CD4-positive, alpha-beta T cell (primary cell): ENCODE measurements around the gene ACOT8. TPM values are rescaled to one million over a fixed set of nuclear protein-coding genes. Genes with fewer than 3 reads are reported as not detected.
A peak's percentile ranks its signal among the peaks of the same experiment; 100 is the strongest.

Experiments
- ATAC-seq: fragments of 200-7000 bp; cut with Tn5 transposase; one replicate; pipeline ENCODE4 v1.10.0; 2022; ENCODE audit warnings: mild to moderate bottlenecking; ENCODE audit not compliant: poor library complexity
- CTCF ChIA-PET: fragments of 350-600 bp; sonication (Branson Sonifier 250); formaldehyde crosslinking; loops from one replicate; lab custom pipeline; 2021; ENCODE audit warnings: antibody characterized with exemption, inconsistent platforms; lab: Charles Lee
- POLR2A ChIA-PET: fragments of 350-600 bp; sonication (Branson Sonifier 250); formaldehyde crosslinking; loops from one replicate; lab custom pipeline; 2021; ENCODE audit warnings: antibody characterized with exemption, inconsistent platforms; lab: Charles Lee
- DNase-seq, 14 experiments: peaks; one replicate each; pipeline ENCODE4 v3.0.0-alpha.2; 2013 to 2020; ENCODE audit warnings: mixed read lengths in 2 of 14
- H3K27ac ChIP-seq, 2 donors: one replicate each; pipeline versions ENCODE4 v1.5.1 to v1.7.0; 2013; ENCODE audit warnings: low read length in 2 of 2, low read depth in 1 of 2, mild to moderate bottlenecking in 1 of 2
- H3K27me3 ChIP-seq, 2 experiments: 1 replicate in 1 of 2; 2 replicates in 1 of 2; pipeline versions ENCODE4 v1.6.1 to v1.7.0; 2013; ENCODE audit warnings: low read length in 2 of 2, control low read depth in 1 of 2, mild to moderate bottlenecking in 1 of 2, moderate library complexity in 1 of 2; ENCODE audit not compliant: insufficient read depth in 2 of 2, control insufficient read depth in 1 of 2
- H3K36me3 ChIP-seq: one replicate; pipeline ENCODE4 v1.6.1; 2013; ENCODE audit warnings: low read length, control low read depth; ENCODE audit not compliant: insufficient read depth
- H3K4me1 ChIP-seq: one replicate; pipeline ENCODE4 v1.6.1; 2013; ENCODE audit warnings: low read length, control low read depth; ENCODE audit not compliant: insufficient read depth
- H3K4me3 ChIP-seq: one replicate; pipeline ENCODE4 v1.5.1; 2013; ENCODE audit warnings: mild to moderate bottlenecking, low read length, moderate library complexity
- H3K9me3 ChIP-seq, 2 experiments: 1 replicate in 1 of 2; 2 replicates in 1 of 2; pipeline versions ENCODE4 v1.6.1 to v1.7.0; 2013; ENCODE audit warnings: low read length in 2 of 2, mild to moderate bottlenecking in 2 of 2, control low read depth in 1 of 2, moderate library complexity in 1 of 2; ENCODE audit not compliant: control insufficient read depth in 1 of 2, insufficient read depth in 1 of 2
- H3K27ac Mint-ChIP-seq: one replicate; pipeline ENCODE4 v1.8.0; 2020; ENCODE audit warnings: mixed read lengths
- H3K27me3 Mint-ChIP-seq: one replicate; pipeline ENCODE4 v1.8.0; 2021; ENCODE audit warnings: mixed read lengths
- H3K36me3 Mint-ChIP-seq: one replicate; pipeline ENCODE4 v1.8.0; 2021; ENCODE audit warnings: low read depth, mixed read lengths
- H3K4me1 Mint-ChIP-seq: one replicate; pipeline ENCODE4 v1.8.0; 2021; ENCODE audit warnings: low read depth, mixed read lengths
- H3K4me3 Mint-ChIP-seq: one replicate; pipeline ENCODE4 v1.8.0; 2020; ENCODE audit warnings: mild to moderate bottlenecking, mixed read lengths
- H3K9me3 Mint-ChIP-seq: one replicate; pipeline ENCODE4 v1.8.0; 2020; ENCODE audit warnings: mixed read lengths
- intact Hi-C, 2 experiments: fragments of 100-400 bp; cut with DNase I in 1 of 2; cut with micrococcal nuclease in 1 of 2; formaldehyde crosslinking; loops; one replicate each; pipeline versions ENCODE4 v1.15.1 to v1.9.0; 2023 to 2025; cut with DNase I, micrococcal nuclease
- total RNA-seq, 174 experiments: library from RNA in 2 of 174; stranded (reverse) in 2 of 174; gene quantifications; one replicate each; pipeline ENCODE4 v1.2.3 and lab custom pipeline; 2021 to 2026
- TF ChIP-seq, protein P1 (sequence below): fragments of 200-600 bp; IDR thresholded peaks from one replicate; pipeline ENCODE4 v1.8.0; 2022; ENCODE audit warnings: antibody characterized with exemption, mild to moderate bottlenecking

ACOT8 gene
- total RNA-seq, 2 experiments from 2014 or later, result 19.1 to 19.9 TPM

DNA sequence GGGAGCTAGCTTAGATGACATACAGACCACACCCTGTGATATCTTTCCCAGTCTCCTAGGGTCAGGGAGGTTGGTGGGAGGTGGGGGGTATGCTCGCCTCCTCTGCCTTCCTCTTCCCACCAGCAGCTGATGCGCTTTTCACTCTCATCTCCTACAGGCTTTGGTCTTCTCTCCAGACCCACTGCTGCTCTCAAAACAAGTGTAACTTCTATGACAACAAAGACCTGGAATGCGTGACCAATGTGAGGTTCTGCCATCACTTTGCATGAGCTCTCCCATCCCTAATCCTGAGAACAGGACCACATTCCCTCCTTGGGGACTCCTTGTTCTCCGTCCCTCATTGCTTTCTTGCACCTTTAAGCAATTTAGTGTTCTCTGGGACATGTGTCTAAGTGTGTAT lies 36.6 kb upstream of the ACOT8 start:
- Histone ChIP-seq H3K27ac (no peak overlapping the region), H3K4me3 (no peak overlapping the region), H3K4me1 (peaks cover 51% of the 10 kb centered on the region), H3K36me3 (peaks cover 54% of the 10 kb centered on the region), H3K27me3 (no peaks in the 10 kb centered on the region), H3K9me3 (no peaks in the 10 kb centered on the region)
- no peaks in the 10 kb centered on the region for H3K9me3 Mint-ChIP-seq
- peaks cover 46% of the 10 kb centered on the region for H3K36me3 Mint-ChIP-seq
- DNase-seq (no peak), ATAC-seq (no peak)
- peak overlapping the region; percentile 51 for H3K4me3 Mint-ChIP-seq
- H3K4me1 Mint-ChIP-seq, result peaks cover 44% of the 10 kb centered on the region
- intact Hi-C loops, result loop anchor here (5.0 kb wide), 2 partner anchors 37 to 82 kb away; partner anchors contain the start of genes ACOT8 (in 1 of the 2), UBE2C (in 1 of the 2) and ZSWIM3 (in 1 of the 2)
- no peak overlapping the region for H3K27ac Mint-ChIP-seq
- no peaks in the 10 kb centered on the region for H3K27me3 Mint-ChIP-seq
- TF ChIP-seq, protein P1, sequence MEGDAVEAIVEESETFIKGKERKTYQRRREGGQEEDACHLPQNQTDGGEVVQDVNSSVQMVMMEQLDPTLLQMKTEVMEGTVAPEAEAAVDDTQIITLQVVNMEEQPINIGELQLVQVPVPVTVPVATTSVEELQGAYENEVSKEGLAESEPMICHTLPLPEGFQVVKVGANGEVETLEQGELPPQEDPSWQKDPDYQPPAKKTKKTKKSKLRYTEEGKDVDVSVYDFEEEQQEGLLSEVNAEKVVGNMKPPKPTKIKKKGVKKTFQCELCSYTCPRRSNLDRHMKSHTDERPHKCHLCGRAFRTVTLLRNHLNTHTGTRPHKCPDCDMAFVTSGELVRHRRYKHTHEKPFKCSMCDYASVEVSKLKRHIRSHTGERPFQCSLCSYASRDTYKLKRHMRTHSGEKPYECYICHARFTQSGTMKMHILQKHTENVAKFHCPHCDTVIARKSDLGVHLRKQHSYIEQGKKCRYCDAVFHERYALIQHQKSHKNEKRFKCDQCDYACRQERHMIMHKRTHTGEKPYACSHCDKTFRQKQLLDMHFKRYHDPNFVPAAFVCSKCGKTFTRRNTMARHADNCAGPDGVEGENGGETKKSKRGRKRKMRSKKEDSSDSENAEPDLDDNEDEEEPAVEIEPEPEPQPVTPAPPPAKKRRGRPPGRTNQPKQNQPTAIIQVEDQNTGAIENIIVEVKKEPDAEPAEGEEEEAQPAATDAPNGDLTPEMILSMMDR, result no peak
- CTCF ChIA-PET, result interaction anchor here (2.1 kb wide), 1 partner anchor 76 kb away, joined by 6 read pairs; no protein-coding TSS in a partner anchor
- POLR2A ChIA-PET, result interaction anchor here (5.5 to 8.2 kb wide), 2 partner anchors 13 to 41 kb away, joined by 78 to 105 read pairs; partner anchors contain the start of genes PCIF1 and ZSWIM1

DNA sequence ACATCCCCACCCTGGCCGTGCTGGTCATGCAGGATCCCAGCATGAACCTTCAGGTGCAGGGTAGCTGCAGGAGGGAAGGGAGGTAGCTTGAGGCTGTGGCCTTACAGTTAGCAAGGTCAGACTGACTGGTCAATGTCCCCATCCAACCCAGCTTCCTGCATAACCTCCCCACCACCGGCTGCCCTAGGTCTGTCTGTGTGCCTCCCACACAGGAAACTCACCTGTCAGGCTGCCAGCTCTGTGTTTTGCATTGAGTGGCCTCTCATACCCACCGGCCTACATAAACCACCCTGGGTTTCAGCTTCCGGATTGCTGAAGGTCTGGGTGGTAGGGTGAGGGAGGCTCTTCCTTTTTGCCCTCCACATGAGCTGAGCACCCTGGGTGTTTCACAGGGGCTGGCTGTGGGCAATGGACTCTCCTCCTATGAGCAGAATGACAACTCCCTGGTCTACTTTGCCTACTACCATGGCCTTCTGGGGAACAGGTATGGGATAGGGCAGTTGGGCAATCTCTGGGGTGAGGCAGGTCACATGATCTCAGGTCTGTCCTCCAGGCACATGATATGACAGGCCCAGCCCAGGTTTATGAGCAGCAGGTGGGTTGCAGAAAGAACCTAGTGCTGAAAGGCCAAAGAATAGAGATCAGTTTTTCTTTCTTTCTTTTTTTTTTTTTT lies 35.8 kb upstream of the ACOT8 start:
- Mint-ChIP-seq H3K27ac (peak overlapping the region; percentile 84), H3K4me1 (peaks cover 45% of the 10 kb centered on the region), H3K36me3 (peaks cover 39% of the 10 kb centered on the region), H3K4me3 (peak overlapping the region; percentile 96), H3K9me3 (no peaks in the 10 kb centered on the region), H3K27me3 (no peaks in the 10 kb centered on the region)
- ATAC-seq (no peak), DNase-seq (peak in 7 of 14 experiments; percentile 17 to 47 (median 23))
- ChIA-PET CTCF (interaction anchor here (0.6 to 2.1 kb wide), 3 partner anchors 29 to 77 kb away, joined by 3 to 6 read pairs (median 3); partner anchors contain the start of gene PCIF1), POLR2A (interaction anchor here (1.1 to 8.2 kb wide), 6 partner anchors 11 to 80 kb away, joined by 3 to 105 read pairs (median 12); partner anchors contain the start of genes ACOT8, PCIF1, SNX21 and UBE2C)
- Histone ChIP-seq H3K27me3 (no peaks in the 10 kb centered on the region), H3K9me3 (no peaks in the 10 kb centered on the region), H3K4me3 (peak overlapping the region; percentile 5), H3K27ac (peak overlapping the region in 1 of 2 donors; percentile 40), H3K4me1 (peaks cover 51% of the 10 kb centered on the region), H3K36me3 (peaks cover 47% of the 10 kb centered on the region)
- intact Hi-C loops, result loop anchor here (5.0 kb wide), 2 partner anchors 36 to 81 kb away; partner anchors contain the start of genes ACOT8 (in 1 of the 2), UBE2C (in 1 of the 2) and ZSWIM3 (in 1 of the 2)
- TF ChIP-seq, protein P1, result no peak

DNA sequence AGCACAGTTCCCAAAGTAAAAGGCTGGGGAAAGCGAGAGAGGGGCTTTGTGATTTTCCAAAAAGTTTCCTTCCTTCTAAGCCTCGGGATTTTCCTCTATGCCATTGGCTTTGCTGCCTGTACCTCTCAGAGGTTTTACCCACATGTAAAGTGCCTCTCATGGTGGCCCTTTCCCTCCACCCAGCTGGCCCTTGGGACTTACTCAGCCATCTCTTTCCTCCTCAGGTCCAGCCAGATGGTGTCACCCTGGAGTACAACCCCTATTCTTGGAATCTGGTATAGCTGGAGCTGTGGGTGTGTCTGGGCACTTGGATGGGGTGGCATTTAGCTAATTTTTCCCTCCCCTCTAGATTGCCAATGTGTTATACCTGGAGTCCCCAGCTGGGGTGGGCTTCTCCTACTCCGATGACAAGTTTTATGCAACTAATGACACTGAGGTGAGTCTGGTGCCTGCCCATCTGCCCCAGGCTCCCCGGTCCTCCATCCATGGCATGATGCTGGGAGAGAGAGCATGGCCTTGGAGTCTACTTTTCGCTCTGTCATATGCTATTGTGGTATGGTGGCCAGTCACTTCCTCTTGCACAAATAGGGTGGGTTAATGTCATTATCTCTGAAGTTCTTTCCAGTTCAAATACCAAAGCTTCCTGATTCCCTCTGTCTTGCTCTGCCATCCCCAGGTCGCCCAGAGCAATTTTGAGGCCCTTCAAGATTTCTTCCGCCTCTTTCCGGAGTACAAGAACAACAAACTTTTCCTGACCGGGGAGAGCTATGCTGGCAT lies 35.0 kb upstream of the ACOT8 start:
- peak overlapping the region; percentile 96 for H3K4me3 Mint-ChIP-seq
- Histone ChIP-seq H3K4me3 (peak overlapping the region; percentile 93), H3K4me1 (peaks cover 51% of the 10 kb centered on the region), H3K36me3 (peaks cover 43% of the 10 kb centered on the region), H3K9me3 (no peaks in the 10 kb centered on the region), H3K27ac (peak overlapping the region in 1 of 2 donors; percentile 40), H3K27me3 (no peaks in the 10 kb centered on the region)
- peaks cover 45% of the 10 kb centered on the region for H3K4me1 Mint-ChIP-seq
- no peaks in the 10 kb centered on the region for H3K27me3 Mint-ChIP-seq
- ATAC-seq, result no peak
- H3K9me3 Mint-ChIP-seq, result no peaks in the 10 kb centered on the region
- intact Hi-C loops, result loop anchor here (5.0 kb wide), 2 partner anchors 35 to 80 kb away; partner anchors contain the start of genes ACOT8 (in 1 of the 2), UBE2C (in 1 of the 2) and ZSWIM3 (in 1 of the 2)
- TF ChIP-seq, protein P1, result no peak
- H3K27ac Mint-ChIP-seq, result peak overlapping the region; percentile 84
- ChIA-PET POLR2A (interaction anchor here (1.1 to 8.2 kb wide), 8 partner anchors 11 to 93 kb away, joined by 3 to 105 read pairs (median 12); partner anchors contain the start of genes ACOT8, PCIF1, SNX21 and UBE2C), CTCF (interaction anchor here (2.1 kb wide), 1 partner anchor 78 kb away, joined by 6 read pairs; no protein-coding TSS in a partner anchor)
- no peak for DNase-seq
- peaks cover 36% of the 10 kb centered on the region for H3K36me3 Mint-ChIP-seq
